B cell (primary cell): ENCODE data around the gene CFAP100. TPM values are rescaled to one million over a fixed set of nuclear protein-coding genes. Genes with fewer than 3 reads are reported as not detected.

ENCODE experiments used
- ATAC-seq: fragments of 200-7000 bp; cut with Tn5 transposase; one replicate; pipeline ENCODE4 v1.10.0; 2021; ENCODE audit warnings: low read depth, mild to moderate bottlenecking, moderate number of reproducible peaks, moderate library complexity
- CTCF ChIA-PET: fragments of 350-600 bp; sonication (Branson Sonifier 250); formaldehyde crosslinking; loops from one replicate; lab custom pipeline; 2021; ENCODE audit warnings: antibody characterized with exemption, inconsistent platforms; lab: Charles Lee
- POLR2A ChIA-PET: fragments of 350-600 bp; sonication (Branson Sonifier 250); formaldehyde crosslinking; loops from one replicate; lab custom pipeline; 2021; ENCODE audit warnings: antibody characterized with exemption; lab: Charles Lee
- DNase-seq: peaks from one replicate; pipeline ENCODE4 v3.0.0; 2013
- H2AFZ ChIP-seq: 2 replicates; pipeline ENCODE4 v1.6.1; 2012; ENCODE audit warnings: mild to moderate bottlenecking, low read depth, low read length; ENCODE audit not compliant: insufficient read depth, poor library complexity, severe bottlenecking
- H3K27ac ChIP-seq, 2 donors: 1 replicate in 1 of 2; 2 replicates in 1 of 2; pipeline ENCODE4 v1.5.1; 2012 to 2013; ENCODE audit warnings: low read length in 2 of 2, mild to moderate bottlenecking in 2 of 2, moderate library complexity in 1 of 2
- H3K27me3 ChIP-seq, 4 experiments: fragments of 200-600 bp in 1 of 4; sonication (generic) in 1 of 4; replicated peaks in 1 of 4; 1 replicate in 2 of 4; 2 replicates in 2 of 4; pipeline versions ENCODE4 v1.6.1 to v1.7.0; 2013 to 2016; ENCODE audit warnings: low read length in 3 of 4, mild to moderate bottlenecking in 2 of 4, mixed read lengths in 1 of 4, moderate library complexity in 1 of 4; ENCODE audit not compliant: insufficient read depth in 4 of 4, control insufficient read depth in 3 of 4; ENCODE audit errors: control extremely low read depth in 1 of 4
- H3K36me3 ChIP-seq, 2 experiments: replicated peaks in 1 of 2; 1 replicate in 1 of 2; 2 replicates in 1 of 2; pipeline versions ENCODE4 v1.6.1 to v1.7.1; 2013; ENCODE audit warnings: low read length in 1 of 2; ENCODE audit not compliant: insufficient read depth in 2 of 2, control insufficient read depth in 1 of 2; ENCODE audit errors: control extremely low read depth in 1 of 2, extremely low read depth in 1 of 2
- H3K4me1 ChIP-seq, 2 donors: fragments of 200-600 bp in 1 of 2; sonication (generic) in 1 of 2; 1 replicate in 1 of 2; 2 replicates in 1 of 2; pipeline versions ENCODE4 v1.5.1 to v1.6.1; 2013 to 2017; ENCODE audit warnings: low read length in 2 of 2; ENCODE audit not compliant: control insufficient read depth in 2 of 2, insufficient read depth in 2 of 2
- H3K4me2 ChIP-seq: replicated peaks from 2 replicates; pipeline ENCODE3; 2012; ENCODE audit warnings: mild to moderate bottlenecking, low read depth, low read length; ENCODE audit not compliant: poor library complexity, severe bottlenecking
- H3K4me3 ChIP-seq, 5 experiments: fragments of 200-600 bp in 1 of 5; sonication (generic) in 1 of 5; 1 replicate in 3 of 5; 2 replicates in 2 of 5; pipeline versions ENCODE4 v1.5.1 to v1.7.0; 2011 to 2016; ENCODE audit warnings: low read length in 4 of 5, mild to moderate bottlenecking in 4 of 5, low read depth in 2 of 5, control low read depth in 1 of 5, moderate library complexity in 1 of 5; ENCODE audit not compliant: insufficient read depth in 1 of 5; ENCODE audit errors: control extremely low read depth in 1 of 5, extremely low read depth in 1 of 5
- H3K79me2 ChIP-seq: fragments of 200-600 bp; sonication (generic); one replicate; pipeline ENCODE4 v1.6.0; 2016; ENCODE audit warnings: low read length; ENCODE audit not compliant: control insufficient read depth, insufficient read depth
- H3K9ac ChIP-seq: fragments of 200-600 bp; sonication (generic); 2 replicates; pipeline ENCODE4 v1.6.1; 2017; ENCODE audit warnings: mild to moderate bottlenecking, low read length, moderate library complexity
- H3K9me3 ChIP-seq, 3 donors: one replicate each; pipeline versions ENCODE4 v1.6.1 to v1.7.1; 2013; ENCODE audit warnings: low read length in 2 of 3; ENCODE audit not compliant: control insufficient read depth in 2 of 3, insufficient read depth in 1 of 3; ENCODE audit errors: control extremely low read depth in 1 of 3
- H4K20me1 ChIP-seq: 2 replicates; pipeline ENCODE4 v1.6.0; 2012; ENCODE audit warnings: mild to moderate bottlenecking, low read length; ENCODE audit not compliant: insufficient read depth, control insufficient read depth, poor library complexity, severe bottlenecking
- H3K27ac Mint-ChIP-seq: one replicate; pipeline ENCODE4 v1.8.0; 2021; ENCODE audit warnings: mixed read lengths
- H3K27me3 Mint-ChIP-seq: one replicate; pipeline ENCODE4 v1.8.0; 2021; ENCODE audit warnings: mixed read lengths
- H3K4me1 Mint-ChIP-seq: one replicate; pipeline ENCODE4 v1.8.0; 2021; ENCODE audit warnings: mixed read lengths
- H3K4me3 Mint-ChIP-seq: one replicate; pipeline ENCODE4 v1.8.0; 2021; ENCODE audit warnings: mixed read lengths
- H3K9me3 Mint-ChIP-seq: one replicate; pipeline ENCODE4 v1.8.0; 2022; ENCODE audit warnings: mixed read lengths; ENCODE audit not compliant: insufficient read depth
- CTCF ChIP-seq: fragments of 200-600 bp; IDR thresholded peaks from one replicate; pipeline ENCODE4 v1.8.0; 2022; ENCODE audit warnings: antibody characterized with exemption, mild to moderate bottlenecking
- EZH2 ChIP-seq: IDR thresholded peaks from 2 replicates; pipeline ENCODE4 v1.6.1; 2012; ENCODE audit warnings: borderline replicate concordance, low read depth, mild to moderate bottlenecking, moderate library complexity, low read length; ENCODE audit not compliant: insufficient read depth, poor library complexity, severe bottlenecking
- WGBS: methylation state at CpG from one replicate; pipeline ENCODE4 v1.1.5; 2013; ENCODE audit warnings: missing lambda C conversion rate; ENCODE audit not compliant: insufficient coverage; 5-methylcytosine and 5-hydroxymethylcytosine counted together
- intact Hi-C: fragments of 100-400 bp; cut with micrococcal nuclease; formaldehyde crosslinking; loops from one replicate; pipeline ENCODE4 v1.10.0; 2022
- polyA plus RNA-seq: library from polyadenylated mRNA; depleted of rRNA; stranded (reverse); fragments of >200 nt; gene quantifications from 2 replicates; pipeline ENCODE4 v1.2.3, GENCODE V29; 2012
- total RNA-seq, 2 donors: library from RNA; stranded (reverse); fragments of 120-200 nt in 1 of 2; gene quantifications; 1 replicate in 1 of 2; 2 replicates in 1 of 2; pipeline versions ENCODE4 v1.2.3 to v1.2.4, GENCODE V29; 2013 to 2022

CFAP100 gene
- total and polyA plus RNA-seq, 2 donors (not counting 1 experiment from before 2014, with no cell fraction given) = not detected

- no peaks in the 10 kb centered on the region for H3K36me3 ChIP-seq
- POLR2A ChIA-PET = no interaction called here
- no peak overlapping the region for H3K4me3 ChIP-seq
- H3K4me1 Mint-ChIP-seq = peaks cover 13% of the 10 kb centered on the region
- no peak overlapping the region for H2AFZ ChIP-seq
- no peak overlapping the region for H3K9ac ChIP-seq
- no peaks in the 10 kb centered on the region for H3K9me3 Mint-ChIP-seq
- no peak for ATAC-seq
- DNase-seq = no peak
- peaks cover 0 to 10% (median 0%) of the 10 kb centered on the region in 3 donors for H3K9me3 ChIP-seq
- peaks cover 16% of the 10 kb centered on the region in 2 donors for H3K4me1 ChIP-seq
- no peak overlapping the region for H3K4me2 ChIP-seq
- H3K27ac ChIP-seq = no peak overlapping the region
- WGBS = 93% methylated on average over 26 of the region's 27 CpGs
- peaks cover 15% of the 10 kb centered on the region for H3K27me3 Mint-ChIP-seq
- H4K20me1 ChIP-seq = no peaks in the 10 kb centered on the region
- H3K79me2 ChIP-seq = no peaks in the 10 kb centered on the region
- intact Hi-C loops = no loop called here
- peaks cover 0 to 26% (median 12%) of the 10 kb centered on the region in 4 experiments for H3K27me3 ChIP-seq
- H3K27ac Mint-ChIP-seq = peak overlapping the region; percentile 32
- H3K4me3 Mint-ChIP-seq = no peak overlapping the region
- CTCF ChIA-PET = no interaction called here
- no peak for TF ChIP-seq CTCF
- TF ChIP-seq EZH2 = no peak
Observed at GRCh38 chr3:126352476-126353454, 41.9 kb upstream of the CFAP100 start.
